Inferior parietal cortex (tissue), 1 donor: Measurements from ENCODE around the gene GATD1.

ENCODE experiments used
- DNase-seq: peaks from one replicate; pipeline ENCODE4 v3.0.0-alpha.2; 2016; ENCODE audit errors: extremely low spot score

The GATD1 gene

GRCh38 chr11:777288-778255 lies at the start of gene GATD1:
GATD1 (minus strand) TSS chr11:777487; CDS start chr11:777462, 25 bp downstream.
- DNase-seq, result peak; percentile 84

- DNase-seq, result no peak
Observed at GRCh38 chr11:826836-827145, 49.5 kb upstream of the GATD1 start.

GRCh38 chr11:826227-826621 lies 48.9 kb upstream of the GATD1 start:
- no peak for DNase-seq

GRCh38 chr11:825366-826226 lies 48.3 kb upstream of the GATD1 start:
- no peak for DNase-seq

- DNase-seq, result no peak
Observed at GRCh38 chr11:824942-825341, 47.7 kb upstream of the GATD1 start.

GRCh38 chr11:824292-824880 lies 47.1 kb upstream of the GATD1 start:
- no peak for DNase-seq

GRCh38 chr11:823441-824291 lies 46.4 kb upstream of the GATD1 start:
- DNase-seq, result no peak

- no peak for DNase-seq
Observed at GRCh38 chr11:821512-822371, 44.5 kb upstream of the GATD1 start.

GRCh38 chr11:820655-821511 lies 43.6 kb upstream of the GATD1 start:
- DNase-seq, result no peak

GRCh38 chr11:819943-820649 lies 42.8 kb upstream of the GATD1 start:
- DNase-seq, result peak; percentile 57

- DNase-seq, result peak; percentile 81
Observed at GRCh38 chr11:819129-819931, 42.0 kb upstream of the GATD1 start.

GRCh38 chr11:818396-819128 lies 41.3 kb upstream of the GATD1 start, which contains the start of gene PNPLA2:
PNPLA2 (plus strand) TSS chr11:818914; CDS start chr11:819719, 805 bp downstream.
- DNase-seq, result no peak

- DNase-seq, result no peak
Observed at GRCh38 chr11:816433-816779, 39.1 kb upstream of the GATD1 start.

GRCh38 chr11:815675-816432 lies 38.6 kb upstream of the GATD1 start:
- DNase-seq, result no peak

- no peak for DNase-seq
Observed at GRCh38 chr11:813456-814096, 36.3 kb upstream of the GATD1 start.

GRCh38 chr11:813072-813455 lies 35.8 kb upstream of the GATD1 start:
- no peak for DNase-seq
